Activated T-cell treated with anti-CD3 and anti-CD28 coated beads, Interleukin-2, amount 50 U/mL, for 1 hour (primary cell): ENCODE results near the gene PCDHB14.
"Not testable (repeated sequence)": the region's sequence is repeated elsewhere in the genome, so short reads cannot be mapped to it uniquely, and the experiment has no call there.

ENCODE experiments used
- DNase-seq: peaks from one replicate; pipeline ENCODE4 v3.0.0-alpha.2; 2020

Gene PCDHB14

GRCh38 chr5:141210849-141211248 lies 12.3 kb upstream of the PCDHB14 start:
- DNase-seq, result not testable (repeated sequence)

GRCh38 chr5:141213656-141214339 lies 9.3 kb upstream of the PCDHB14 start, which contains the start of gene PCDHB13:
Gene PCDHB13 (plus strand): TSS chr5:141213919. CDS start chr5:141214124, 205 bp downstream.
- not testable (repeated sequence) for DNase-seq

- DNase-seq, result not testable (repeated sequence)
Observed at GRCh38 chr5:141214583-141214982, 8.6 kb upstream of the PCDHB14 start.

- not testable (repeated sequence) for DNase-seq
Observed at GRCh38 chr5:141215504-141215903, 7.6 kb upstream of the PCDHB14 start.

GRCh38 chr5:141216035-141216434 lies 7.1 kb upstream of the PCDHB14 start:
- not testable (repeated sequence) for DNase-seq

- not testable (repeated sequence) for DNase-seq
Observed at GRCh38 chr5:141224844-141225243, 1.7 kb downstream of the PCDHB14 start.

GRCh38 chr5:141225421-141225820 lies 2.3 kb downstream of the PCDHB14 start:
- not testable (repeated sequence) for DNase-seq

GRCh38 chr5:141234109-141234667 lies 11.0 kb downstream of the PCDHB14 start:
- no peak for DNase-seq

GRCh38 chr5:141235922-141236321 lies 12.8 kb downstream of the PCDHB14 start:
- DNase-seq, result not testable (repeated sequence)

GRCh38 chr5:141236516-141237313 lies 13.6 kb downstream of the PCDHB14 start:
- DNase-seq, result no peak

GRCh38 chr5:141241496-141241895 lies 18.4 kb downstream of the PCDHB14 start:
- no peak for DNase-seq

- DNase-seq, result no peak
Observed at GRCh38 chr5:141245250-141245717, 22.1 kb downstream of the PCDHB14 start, which contains the start of gene PCDHB15. Gene PCDHB15 (plus strand): TSS chr5:141245395. CDS start chr5:141245579, 184 bp downstream.

GRCh38 chr5:141246971-141247370 lies 23.8 kb downstream of the PCDHB14 start:
- not testable (repeated sequence) for DNase-seq

- DNase-seq, result not testable (repeated sequence)
Observed at GRCh38 chr5:141247434-141247833, 24.3 kb downstream of the PCDHB14 start.

- no peak for DNase-seq
Observed at GRCh38 chr5:141250576-141250975, 27.4 kb downstream of the PCDHB14 start.

GRCh38 chr5:141258464-141258863 lies 35.3 kb downstream of the PCDHB14 start:
- DNase-seq, result no peak

- no peak for DNase-seq
Observed at GRCh38 chr5:141258948-141259347, 35.8 kb downstream of the PCDHB14 start.

GRCh38 chr5:141260458-141261237 lies 37.5 kb downstream of the PCDHB14 start:
- no peak for DNase-seq

GRCh38 chr5:141261238-141261546 lies 38.0 kb downstream of the PCDHB14 start:
- DNase-seq, result no peak

GRCh38 chr5:141269195-141269594 lies 46.1 kb downstream of the PCDHB14 start:
- no peak for DNase-seq

GRCh38 chr5:141272906-141273305 lies 49.8 kb downstream of the PCDHB14 start:
- no peak for DNase-seq
